Activated CD4-positive, alpha-beta T cell treated with anti-CD3 and anti-CD28 coated beads, Interleukin-2, Interleukin-6, amounts not matched to agents 100 ng/mL and 50 ng/mL, durations not matched to agents 16 hours and 8 hours (primary cell): ENCODE data around the gene LACTB.

ENCODE experiments used
- DNase-seq: peaks from one replicate; pipeline ENCODE4 v3.0.0-alpha.2; 2020

LACTB gene

GRCh38 chr15:63134245-63134985 is 12.8 kb downstream of the LACTB start:
- no peak for DNase-seq

- no peak for DNase-seq
Observed at GRCh38 chr15:63135281-63135680, 13.6 kb downstream of the LACTB start.

- DNase-seq: peak; percentile 36
Observed at GRCh38 chr15:63135804-63136203, 14.1 kb downstream of the LACTB start.

GRCh38 chr15:63136742-63137141 is 15.1 kb downstream of the LACTB start:
- DNase-seq: no peak

- DNase-seq: no peak
Observed at GRCh38 chr15:63140936-63141335, 19.3 kb downstream of the LACTB start.

GRCh38 chr15:63145426-63145825 is 23.8 kb downstream of the LACTB start:
- DNase-seq: no peak

- DNase-seq: no peak
Observed at GRCh38 chr15:63146684-63147083, 25.0 kb downstream of the LACTB start.

- DNase-seq: no peak
Observed at GRCh38 chr15:63151665-63152064, 30.0 kb downstream of the LACTB start.

GRCh38 chr15:63155486-63155885 is 33.8 kb downstream of the LACTB start:
- no peak for DNase-seq

GRCh38 chr15:63156086-63156710 is 34.5 kb downstream of the LACTB start:
- no peak for DNase-seq

- no peak for DNase-seq
Observed at GRCh38 chr15:63156755-63157117, 35.1 kb downstream of the LACTB start.

GRCh38 chr15:63157118-63157843 is 35.6 kb downstream of the LACTB start, which contains the start of gene RPS27L:
TSS of gene RPS27L (minus strand) at chr15:63157477. CDS start at chr15:63157405, 72 bp downstream.
- DNase-seq: peak; percentile 93

GRCh38 chr15:63157891-63158431 is 36.3 kb downstream of the LACTB start:
- DNase-seq: peak; percentile 42

GRCh38 chr15:63160638-63161037 is 39.0 kb downstream of the LACTB start:
- DNase-seq: no peak

GRCh38 chr15:63163217-63163616 is 41.6 kb downstream of the LACTB start:
- no peak for DNase-seq

GRCh38 chr15:63165166-63165859 is 43.7 kb downstream of the LACTB start:
- no peak for DNase-seq

GRCh38 chr15:63166219-63166618 is 44.6 kb downstream of the LACTB start:
- no peak for DNase-seq

- no peak for DNase-seq
Observed at GRCh38 chr15:63169788-63170187, 48.1 kb downstream of the LACTB start.

GRCh38 chr15:63172376-63172775 is 50.7 kb downstream of the LACTB start:
- no peak for DNase-seq

- DNase-seq: no peak
Observed at GRCh38 chr15:63172851-63173451, 51.3 kb downstream of the LACTB start.

- DNase-seq: no peak
Observed at GRCh38 chr15:63176302-63176701, 54.6 kb downstream of the LACTB start.

GRCh38 chr15:63178034-63178433 is 56.4 kb downstream of the LACTB start:
- DNase-seq: no peak

GRCh38 chr15:63180746-63181145 is 59.1 kb downstream of the LACTB start:
- no peak for DNase-seq
